Measurements from ENCODE around the gene UGT1A9.

DNA sequence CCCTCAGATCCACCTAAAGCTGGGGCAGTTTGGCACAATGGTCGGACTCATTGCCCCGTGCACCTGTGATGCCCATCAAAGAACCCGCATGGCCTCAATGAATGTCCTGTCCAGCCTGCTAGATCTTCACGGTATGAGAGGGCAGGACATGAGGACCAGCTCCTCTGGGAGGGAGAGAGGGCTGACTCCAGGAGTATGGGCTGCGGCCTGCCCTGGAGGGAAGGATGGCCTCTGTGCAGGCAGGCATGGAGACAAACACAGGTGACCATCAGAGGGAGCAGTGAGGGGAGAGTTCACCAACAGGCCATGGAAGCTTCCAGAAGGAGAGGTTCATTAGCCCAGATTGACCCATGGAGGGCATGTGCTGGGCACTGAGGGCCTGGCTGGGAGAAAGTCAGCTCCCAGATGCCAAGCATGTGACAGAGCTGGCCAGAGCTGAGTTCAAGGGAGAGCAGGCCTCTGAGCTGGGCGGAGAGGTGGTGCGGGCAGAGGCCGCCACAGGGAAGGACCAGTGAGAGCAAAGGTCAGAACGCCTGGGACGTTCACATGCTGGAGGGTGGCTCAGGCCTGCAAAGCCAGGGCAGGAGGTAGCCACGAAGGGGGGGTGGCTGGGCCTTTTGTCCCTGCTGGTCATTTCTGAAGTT, 146.4 kb downstream of the UGT1A9 start:
- TF ChIP-seq CTCF (IDR thresholded peaks at IDR 0.05; ENCODE audit: low read length), result no peak
- no peak for TF ChIP-seq EZH2 (optimal IDR thresholded peaks at IDR 0.05; ENCODE audit: low read depth, low read length)

Data from MM.1S (cell line).